ENCODE results near the gene DUSP3. TPM values are rescaled to one million over a fixed set of nuclear protein-coding genes. Genes with fewer than 3 reads are reported as not detected.

Gene DUSP3
- total and polyA plus RNA-seq, 2 donors (not counting 1 experiment from before 2014, with no cell fraction given), result 8.9 to 18.2 TPM

DNA sequence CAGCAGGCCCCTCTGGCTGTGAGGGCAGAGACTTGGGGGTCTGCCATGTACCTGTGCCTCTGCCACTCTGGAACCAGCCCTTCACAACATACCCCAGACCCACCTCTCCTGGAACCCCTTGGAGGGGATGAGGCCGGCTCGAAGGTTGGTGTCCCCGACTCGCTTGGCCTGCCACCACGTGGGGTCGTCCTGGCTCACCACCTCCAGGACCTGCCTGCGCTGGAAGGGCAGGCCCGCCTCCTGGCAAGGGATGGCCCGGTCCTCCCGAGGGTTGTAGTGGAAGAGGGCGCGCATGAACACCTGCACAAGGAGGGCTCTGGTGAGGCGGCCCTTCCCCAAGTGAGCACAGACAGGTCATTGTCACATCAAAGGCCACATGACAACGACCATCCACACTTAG lies 42.0 kb upstream of the DUSP3 start:
- no peak overlapping the region for H3K27ac Mint-ChIP-seq
- Histone ChIP-seq H3K79me2 (ENCODE audit: control insufficient read depth, insufficient read depth, low read length) (no peaks in the 10 kb centered on the region), H3K9me3 (ENCODE audit: control extremely low read depth in 1 of 3, control insufficient read depth in 2 of 3, insufficient read depth in 1 of 3, low read length in 2 of 3) (no peaks in the 10 kb centered on the region), H3K9ac (ENCODE audit: low read length) (no peak overlapping the region), H2AFZ (ENCODE audit: insufficient read depth, low read depth, low read length, poor library complexity, severe bottlenecking) (no peak overlapping the region), H3K4me2 (replicated peaks; ENCODE audit: low read depth, low read length, poor library complexity, severe bottlenecking) (no peak overlapping the region), H3K36me3 (replicated peaks in 1 of 2; ENCODE audit: control extremely low read depth in 1 of 2, control insufficient read depth in 1 of 2, extremely low read depth in 1 of 2, insufficient read depth in 2 of 2, low read length in 1 of 2) (no peaks in the 10 kb centered on the region), H3K4me1 (ENCODE audit: control insufficient read depth in 2 of 2, insufficient read depth in 2 of 2, low read length in 2 of 2) (no peaks in the 10 kb centered on the region), H4K20me1 (ENCODE audit: control insufficient read depth, insufficient read depth, low read length, poor library complexity, severe bottlenecking) (no peaks in the 10 kb centered on the region), H3K27ac (ENCODE audit: low read length in 2 of 2) (no peak overlapping the region), H3K27me3 (replicated peaks in 1 of 4; ENCODE audit: control extremely low read depth in 1 of 4, control insufficient read depth in 3 of 4, insufficient read depth in 4 of 4, low read length in 3 of 4) (no peaks in the 10 kb centered on the region), H3K4me3 (ENCODE audit: control extremely low read depth in 1 of 5, extremely low read depth in 1 of 5, insufficient read depth in 1 of 5, low read depth in 2 of 5, low read length in 4 of 5) (no peak overlapping the region)
- POLR2A ChIA-PET, result no interaction called here
- no peak overlapping the region for H3K4me3 Mint-ChIP-seq
- WGBS (ENCODE audit: insufficient coverage), result 94% methylated on average over 14 of the region's 14 CpGs
- intact Hi-C loops (cut with micrococcal nuclease), result no loop called here
- H3K9me3 Mint-ChIP-seq (ENCODE audit: insufficient read depth), result no peaks in the 10 kb centered on the region
- H3K4me1 Mint-ChIP-seq, result no peaks in the 10 kb centered on the region
- H3K27me3 Mint-ChIP-seq, result peaks cover 7% of the 10 kb centered on the region
- ATAC-seq (ENCODE audit: low read depth), result no peak
- DNase-seq, result no peak
- CTCF ChIA-PET, result interaction anchor here (0.7 kb wide), 1 partner anchor 114 kb away, joined by 3 read pairs; no protein-coding TSS in a partner anchor
- TF ChIP-seq, protein P1, sequence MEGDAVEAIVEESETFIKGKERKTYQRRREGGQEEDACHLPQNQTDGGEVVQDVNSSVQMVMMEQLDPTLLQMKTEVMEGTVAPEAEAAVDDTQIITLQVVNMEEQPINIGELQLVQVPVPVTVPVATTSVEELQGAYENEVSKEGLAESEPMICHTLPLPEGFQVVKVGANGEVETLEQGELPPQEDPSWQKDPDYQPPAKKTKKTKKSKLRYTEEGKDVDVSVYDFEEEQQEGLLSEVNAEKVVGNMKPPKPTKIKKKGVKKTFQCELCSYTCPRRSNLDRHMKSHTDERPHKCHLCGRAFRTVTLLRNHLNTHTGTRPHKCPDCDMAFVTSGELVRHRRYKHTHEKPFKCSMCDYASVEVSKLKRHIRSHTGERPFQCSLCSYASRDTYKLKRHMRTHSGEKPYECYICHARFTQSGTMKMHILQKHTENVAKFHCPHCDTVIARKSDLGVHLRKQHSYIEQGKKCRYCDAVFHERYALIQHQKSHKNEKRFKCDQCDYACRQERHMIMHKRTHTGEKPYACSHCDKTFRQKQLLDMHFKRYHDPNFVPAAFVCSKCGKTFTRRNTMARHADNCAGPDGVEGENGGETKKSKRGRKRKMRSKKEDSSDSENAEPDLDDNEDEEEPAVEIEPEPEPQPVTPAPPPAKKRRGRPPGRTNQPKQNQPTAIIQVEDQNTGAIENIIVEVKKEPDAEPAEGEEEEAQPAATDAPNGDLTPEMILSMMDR (IDR thresholded peaks at IDR 0.05), result no peak
- TF ChIP-seq EZH2 (IDR thresholded peaks at IDR 0.05; ENCODE audit: borderline replicate concordance, insufficient read depth, low read depth, low read length, poor library complexity, severe bottlenecking), result no peak

DNA sequence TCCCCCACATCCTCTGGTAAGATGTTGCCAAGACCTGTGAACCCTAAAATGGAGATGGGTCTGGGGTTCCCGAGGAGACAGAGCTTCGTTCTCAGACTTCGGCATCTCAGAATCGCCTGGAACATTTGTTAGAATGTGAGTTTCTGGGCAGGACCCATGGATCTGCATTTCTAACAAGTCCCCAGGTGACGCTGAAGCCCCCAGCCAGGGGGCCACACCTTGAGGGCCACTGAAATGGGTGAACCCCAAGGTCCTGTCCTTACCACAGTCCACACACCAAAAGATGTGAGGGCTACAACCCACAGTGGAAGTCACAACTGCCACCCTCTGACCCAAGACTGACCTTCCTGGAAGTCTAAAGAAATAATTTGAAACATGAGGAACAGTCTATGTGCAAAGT lies 40.2 kb upstream of the DUSP3 start:
- no peaks in the 10 kb centered on the region for H3K27me3 ChIP-seq (replicated peaks in 1 of 4; ENCODE audit: control extremely low read depth in 1 of 4, control insufficient read depth in 3 of 4, insufficient read depth in 4 of 4, low read length in 3 of 4)
- no peak for DNase-seq
- H3K27ac Mint-ChIP-seq, result no peak overlapping the region
- no peak for ATAC-seq (ENCODE audit: low read depth)
- H3K27me3 Mint-ChIP-seq, result peaks cover 12% of the 10 kb centered on the region
- H3K4me3 Mint-ChIP-seq, result no peak overlapping the region
- H3K79me2 ChIP-seq (ENCODE audit: control insufficient read depth, insufficient read depth, low read length), result no peaks in the 10 kb centered on the region
- H3K9me3 ChIP-seq (ENCODE audit: control extremely low read depth in 1 of 3, control insufficient read depth in 2 of 3, insufficient read depth in 1 of 3, low read length in 2 of 3), result no peaks in the 10 kb centered on the region
- ChIA-PET CTCF (interaction anchor here (1.9 kb wide), 1 partner anchor 27 kb away, joined by 5 read pairs; the partner anchor contains the start of gene CD300LG), POLR2A (no interaction called here)
- no peaks in the 10 kb centered on the region for H3K9me3 Mint-ChIP-seq (ENCODE audit: insufficient read depth)
- no peak for TF ChIP-seq EZH2 (IDR thresholded peaks at IDR 0.05; ENCODE audit: borderline replicate concordance, insufficient read depth, low read depth, low read length, poor library complexity, severe bottlenecking)
- TF ChIP-seq, protein P1 (IDR thresholded peaks at IDR 0.05), result no peak
- no peak overlapping the region for H2AFZ ChIP-seq (ENCODE audit: insufficient read depth, low read depth, low read length, poor library complexity, severe bottlenecking)
- H4K20me1 ChIP-seq (ENCODE audit: control insufficient read depth, insufficient read depth, low read length, poor library complexity, severe bottlenecking), result no peaks in the 10 kb centered on the region
- H3K4me3 ChIP-seq (ENCODE audit: control extremely low read depth in 1 of 5, extremely low read depth in 1 of 5, insufficient read depth in 1 of 5, low read depth in 2 of 5, low read length in 4 of 5), result no peak overlapping the region
- H3K9ac ChIP-seq (ENCODE audit: low read length), result no peak overlapping the region
- H3K27ac ChIP-seq (ENCODE audit: low read length in 2 of 2), result no peak overlapping the region
- no peaks in the 10 kb centered on the region for H3K36me3 ChIP-seq (replicated peaks in 1 of 2; ENCODE audit: control extremely low read depth in 1 of 2, control insufficient read depth in 1 of 2, extremely low read depth in 1 of 2, insufficient read depth in 2 of 2, low read length in 1 of 2)
- WGBS (ENCODE audit: insufficient coverage), result 95% methylated on average over 4 of the region's 5 CpGs
- intact Hi-C loops (cut with micrococcal nuclease), result no loop called here
- H3K4me1 ChIP-seq (ENCODE audit: control insufficient read depth in 2 of 2, insufficient read depth in 2 of 2, low read length in 2 of 2), result no peaks in the 10 kb centered on the region
- H3K4me1 Mint-ChIP-seq, result no peaks in the 10 kb centered on the region
- H3K4me2 ChIP-seq (replicated peaks; ENCODE audit: low read depth, low read length, poor library complexity, severe bottlenecking), result no peak overlapping the region
